Body of pancreas (tissue), 4 donors: ENCODE results near the gene CACNA1H. TPM values are rescaled to one million over a fixed set of nuclear protein-coding genes. Genes with fewer than 3 reads are reported as not detected.

Experiments
- ATAC-seq: fragments of 150-250 bp; one replicate; pipeline ENCODE4 v1.9.1; 2016
- DNase-seq, 4 donors: peaks; one replicate each; pipeline ENCODE4 v3.0.0-alpha.2; 2019
- H3K27ac ChIP-seq, 4 donors: fragments of 200-600 bp; sonication (generic); 1 replicate in 3 of 4; 2 replicates in 1 of 4; pipeline versions ENCODE4 v1.5.1 to v1.6.1; 2016 to 2019; ENCODE audit warnings: mild to moderate bottlenecking in 1 of 4, mixed read lengths in 1 of 4, moderate library complexity in 1 of 4
- H3K27me3 ChIP-seq, 2 donors: fragments of 200-600 bp; sonication (generic); one replicate each; pipeline ENCODE4 v1.6.0; 2016; ENCODE audit warnings: mild to moderate bottlenecking in 1 of 2
- H3K36me3 ChIP-seq, 2 donors: fragments of 200-600 bp; sonication (generic); replicated peaks in 1 of 2; 2 replicates each; pipeline ENCODE4 v1.5.1; 2016; ENCODE audit warnings: low read depth in 2 of 2; ENCODE audit not compliant: insufficient read depth in 1 of 2
- H3K4me1 ChIP-seq: fragments of 200-600 bp; sonication (generic); one replicate; pipeline ENCODE4 v1.6.0; 2016
- H3K4me3 ChIP-seq, 2 donors: fragments of 200-600 bp; sonication (generic); 1 replicate in 1 of 2; 2 replicates in 1 of 2; pipeline ENCODE4 v1.5.1; 2016 to 2019
- H3K9me3 ChIP-seq, 3 donors: fragments of 200-600 bp; sonication (generic); 1 replicate in 2 of 3; 2 replicates in 1 of 3; pipeline ENCODE4 v1.5.1; 2016
- CTCF ChIP-seq, 7 experiments: fragments of 450-650 bp in 4 of 7; fragments of 200-600 bp in 3 of 7; sonication (generic) in 3 of 7; IDR thresholded peaks; one replicate each; pipeline ENCODE4 v1.5.1; 2016 to 2019; ENCODE audit warnings: antibody characterized with exemption in 7 of 7
- POLR2A ChIP-seq, 3 donors: fragments of 450-650 bp; IDR thresholded peaks; one replicate each; pipeline ENCODE4 v1.6.1; 2016; ENCODE audit warnings: antibody characterized with exemption in 3 of 3, mild to moderate bottlenecking in 2 of 3
- WGBS, 2 donors: methylation state at CpG; one replicate each; pipeline ENCODE4 v1.1.5; 2017; 5-methylcytosine and 5-hydroxymethylcytosine counted together
- intact Hi-C: fragments of 100-400 bp; cut with DNase I; formaldehyde crosslinking; loops from one replicate; pipeline ENCODE4 v1.15.1; 2023
- total RNA-seq, 2 donors: library from RNA; depleted of rRNA; stranded (reverse); fragments of >200 nt; gene quantifications; one replicate each; pipeline ENCODE4 v1.1.0, GENCODE V29; 2016

Gene CACNA1H
- total RNA-seq, 2 donors from 2014 or later: 7.3 to 15.2 TPM

GRCh38 chr16:1154887-1155331, 2.0 kb downstream of the CACNA1H start:
- H3K27ac ChIP-seq: peak overlapping the region in 1 of 4 donors; percentile 18
- intact Hi-C loops: no loop called here
- H3K9me3 ChIP-seq: no peaks in the 10 kb centered on the region
- no peak overlapping the region for H3K4me3 ChIP-seq
- TF ChIP-seq POLR2A (IDR thresholded peaks at IDR 0.05): no peak
- no peak for TF ChIP-seq CTCF (IDR thresholded peaks at IDR 0.05)
- WGBS, 2 donors: 56 to 66% methylated on average over 18 to 23 of the region's 23 CpGs
- H3K36me3 ChIP-seq: no peaks in the 10 kb centered on the region
- H3K4me1 ChIP-seq: peaks cover 32% of the 10 kb centered on the region
- H3K27me3 ChIP-seq: peaks cover 0 to 18% of the 10 kb centered on the region in 2 donors
- no peak for ATAC-seq
- DNase-seq: no peak

- DNase-seq (no peak), ATAC-seq (no peak)
- no peaks in the 10 kb centered on the region for H3K36me3 ChIP-seq
- intact Hi-C loops: no loop called here
- H3K27ac ChIP-seq: peak overlapping the region in 1 of 4 donors; percentile 18
- no peak overlapping the region for H3K4me3 ChIP-seq
- H3K9me3 ChIP-seq: no peaks in the 10 kb centered on the region
- TF ChIP-seq CTCF (IDR thresholded peaks at IDR 0.05) (no peak), POLR2A (IDR thresholded peaks at IDR 0.05) (no peak)
- H3K27me3 ChIP-seq: peaks cover 0 to 18% of the 10 kb centered on the region in 2 donors
- WGBS, 2 donors: 67 to 82% methylated on average over 11 to 20 of the region's 20 CpGs
- peaks cover 38% of the 10 kb centered on the region for H3K4me1 ChIP-seq
Observed at GRCh38 chr16:1155353-1156054, 2.6 kb downstream of the CACNA1H start.

- TF ChIP-seq CTCF (IDR thresholded peaks at IDR 0.05): no peak
- TF ChIP-seq POLR2A (IDR thresholded peaks at IDR 0.05): no peak
- Histone ChIP-seq H3K36me3 (no peaks in the 10 kb centered on the region), H3K4me3 (no peak overlapping the region), H3K9me3 (no peaks in the 10 kb centered on the region), H3K4me1 (peaks cover 46% of the 10 kb centered on the region), H3K27ac (no peak overlapping the region), H3K27me3 (peaks cover 0 to 18% of the 10 kb centered on the region in 2 donors)
- ATAC-seq (no peak), DNase-seq (no peak)
- intact Hi-C loops: no loop called here
- WGBS, 2 donors: 84 to 85% methylated on average over 28 to 35 of the region's 35 CpGs
Observed at GRCh38 chr16:1156055-1156982, 3.4 kb downstream of the CACNA1H start.

- Histone ChIP-seq H3K27ac (no peak overlapping the region), H3K9me3 (no peaks in the 10 kb centered on the region), H3K27me3 (peaks cover 0 to 19% of the 10 kb centered on the region in 2 donors), H3K4me3 (no peak overlapping the region), H3K4me1 (peaks cover 53% of the 10 kb centered on the region), H3K36me3 (no peaks in the 10 kb centered on the region)
- TF ChIP-seq POLR2A (IDR thresholded peaks at IDR 0.05): no peak
- no peak for TF ChIP-seq CTCF (IDR thresholded peaks at IDR 0.05)
- DNase-seq (no peak), ATAC-seq (no peak)
- intact Hi-C loops: no loop called here
- WGBS, 2 donors: 87 to 88% methylated on average over 28 to 44 of the region's 46 CpGs
Observed at GRCh38 chr16:1156983-1157638, 4.2 kb downstream of the CACNA1H start.
